PC-3 (cell line): ENCODE data around the gene PLXND1. TPM values are rescaled to one million over a fixed set of nuclear protein-coding genes. Genes with fewer than 3 reads are reported as not detected.

Experiments used
- ATAC-seq: fragments of 200-7000 bp; cut with Tn5 transposase; 2 replicates; pipeline ENCODE4 v1.9.1; 2020; ENCODE audit warnings: mild to moderate bottlenecking, moderate library complexity
- BruUV-seq: library from RNA; stranded (reverse); fragments of 400-500 nt; replicated peaks from 2 replicates; lab custom pipeline; 2021; lab: Mats Ljungman, UMichigan
- CTCF ChIA-PET: fragments of 300-600 bp; sonication (Branson Sonifier 250); formaldehyde crosslinking; loops from one replicate; lab custom pipeline; 2022; ENCODE audit warnings: antibody characterized with exemption; lab: Charles Lee
- POLR2A ChIA-PET: fragments of 300-600 bp; sonication (Branson Sonifier 250); formaldehyde crosslinking; loops from one replicate; lab custom pipeline; 2022; ENCODE audit warnings: antibody characterized with exemption; ENCODE audit not compliant: unreplicated experiment; lab: Charles Lee
- DNase-seq: peaks from one replicate; pipeline ENCODE4 v3.0.0-alpha.2; 2015
- H2AFZ ChIP-seq: fragments of 300-600 bp; sonication (generic); 2 replicates; pipeline ENCODE4 v1.6.0; 2016; ENCODE audit warnings: antibody characterized with exemption, low read length
- H3F3A ChIP-seq: fragments of 300-600 bp; sonication (generic); one replicate; pipeline ENCODE4 v1.6.0; 2017; ENCODE audit warnings: antibody characterized with exemption, low read length, control low read depth, mild to moderate bottlenecking; ENCODE audit not compliant: unreplicated experiment
- H3K27ac ChIP-seq: fragments of 300-600 bp; sonication (generic); 2 replicates; pipeline ENCODE4 v1.5.1; 2016; ENCODE audit warnings: mild to moderate bottlenecking, low read length
- H3K27me3 ChIP-seq: fragments of 300-600 bp; sonication (generic); 2 replicates; pipeline ENCODE4 v1.6.1; 2016; ENCODE audit warnings: low read length, mixed read lengths
- H3K36me3 ChIP-seq: fragments of 300-600 bp; sonication (generic); 2 replicates; pipeline ENCODE4 v1.6.1; 2016; ENCODE audit warnings: low read depth, mixed run types, low read length, mixed read lengths
- H3K4me1 ChIP-seq: fragments of 300-600 bp; sonication (generic); 2 replicates; pipeline ENCODE4 v1.5.1; 2016; ENCODE audit warnings: low read length; ENCODE audit not compliant: insufficient read depth
- H3K4me2 ChIP-seq: fragments of 300-600 bp; sonication (generic); 2 replicates; pipeline ENCODE4 v1.6.0; 2016; ENCODE audit warnings: low read length
- H3K4me3 ChIP-seq: fragments of 300-600 bp; sonication (generic); 2 replicates; pipeline ENCODE4 v1.5.1; 2016; ENCODE audit warnings: mild to moderate bottlenecking, low read length, mixed read lengths
- H3K79me2 ChIP-seq: fragments of 300-600 bp; sonication (generic); 2 replicates; pipeline ENCODE4 v1.6.1; 2017; ENCODE audit warnings: low read length, mixed read lengths
- H3K9ac ChIP-seq: fragments of 300-600 bp; sonication (generic); 2 replicates; pipeline ENCODE4 v1.6.0; 2016; ENCODE audit warnings: mild to moderate bottlenecking, low read length
- H3K9me2 ChIP-seq: fragments of 300-600 bp; sonication (generic); replicated peaks from 2 replicates; pipeline ENCODE4 v1.6.1; 2016; ENCODE audit warnings: mixed run types, low read length, mixed read lengths
- H3K9me3 ChIP-seq: fragments of 300-600 bp; sonication (generic); 2 replicates; pipeline ENCODE4 v1.6.1; 2016; ENCODE audit warnings: low read length, mixed read lengths
- H4K20me1 ChIP-seq: fragments of 300-600 bp; sonication (generic); 2 replicates; pipeline ENCODE4 v1.6.1; 2016; ENCODE audit warnings: low read length, mixed read lengths
- EZH2 ChIP-seq: fragments of 300-600 bp; sonication (generic); IDR thresholded peaks from one replicate; pipeline ENCODE4 v1.6.1; 2017; ENCODE audit warnings: antibody characterized with exemption, mild to moderate bottlenecking, low read length; ENCODE audit not compliant: unreplicated experiment
- EZH2phosphoT487 ChIP-seq: fragments of 300-600 bp; sonication (generic); IDR thresholded peaks from 2 replicates; pipeline ENCODE4 v1.6.1; 2018; ENCODE audit warnings: mild to moderate bottlenecking, antibody characterized with exemption, low read length, borderline replicate concordance
- intact Hi-C: fragments of 100-400 bp; cut with micrococcal nuclease; formaldehyde crosslinking; loops from 2 replicates; pipeline ENCODE4 v1.9.0; 2023
- total RNA-seq: library from RNA; depleted of rRNA; stranded (reverse); fragments of >200 nt; gene quantifications from 2 replicates; pipeline ENCODE4 v1.2.3, GENCODE V29; 2014
- TF ChIP-seq, protein P1 (sequence below): fragments of 300-600 bp; sonication (generic); conservative IDR thresholded peaks from 2 replicates; pipeline ENCODE4 v1.5.1; 2017; ENCODE audit warnings: antibody characterized with exemption, low read depth, mild to moderate bottlenecking, low read length

Gene PLXND1
- total RNA-seq, 1 experiment from 2014 or later = 19.2 TPM

DNA sequence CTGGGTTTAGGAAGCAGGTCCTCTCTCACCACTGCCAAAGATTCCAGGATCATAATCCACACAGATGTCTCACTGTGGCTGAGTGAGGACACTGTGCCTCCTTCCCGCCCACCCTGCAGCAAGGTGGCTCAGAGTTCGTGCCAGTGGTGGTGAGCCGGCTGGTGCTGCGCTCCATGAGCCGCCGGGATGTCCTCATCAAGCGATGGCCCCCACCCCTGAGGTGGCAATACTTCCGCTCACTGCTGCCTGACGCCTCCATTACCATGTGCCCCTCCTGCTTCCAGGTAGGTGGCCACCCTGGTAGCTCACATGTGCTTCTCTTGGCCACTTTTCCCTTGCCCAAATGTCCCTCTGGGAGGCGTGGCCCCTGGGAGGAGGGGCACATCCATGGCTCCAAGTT is 87.0 kb downstream of the PLXND1 start:
- Histone ChIP-seq H4K20me1 (no peaks in the 10 kb centered on the region), H3K4me3 (no peak overlapping the region), H3K36me3 (no peaks in the 10 kb centered on the region), H2AFZ (no peak overlapping the region), H3K4me2 (no peak overlapping the region), H3F3A (no peaks in the 10 kb centered on the region), H3K9me2 (no peaks in the 10 kb centered on the region), H3K79me2 (no peaks in the 10 kb centered on the region), H3K27me3 (no peaks in the 10 kb centered on the region), H3K9ac (no peak overlapping the region), H3K4me1 (no peaks in the 10 kb centered on the region), H3K27ac (no peak overlapping the region), H3K9me3 (no peaks in the 10 kb centered on the region)
- CTCF ChIA-PET = no interaction called here
- TF ChIP-seq EZH2phosphoT487 (no peak), EZH2 (no peak)
- TF ChIP-seq, protein P1, sequence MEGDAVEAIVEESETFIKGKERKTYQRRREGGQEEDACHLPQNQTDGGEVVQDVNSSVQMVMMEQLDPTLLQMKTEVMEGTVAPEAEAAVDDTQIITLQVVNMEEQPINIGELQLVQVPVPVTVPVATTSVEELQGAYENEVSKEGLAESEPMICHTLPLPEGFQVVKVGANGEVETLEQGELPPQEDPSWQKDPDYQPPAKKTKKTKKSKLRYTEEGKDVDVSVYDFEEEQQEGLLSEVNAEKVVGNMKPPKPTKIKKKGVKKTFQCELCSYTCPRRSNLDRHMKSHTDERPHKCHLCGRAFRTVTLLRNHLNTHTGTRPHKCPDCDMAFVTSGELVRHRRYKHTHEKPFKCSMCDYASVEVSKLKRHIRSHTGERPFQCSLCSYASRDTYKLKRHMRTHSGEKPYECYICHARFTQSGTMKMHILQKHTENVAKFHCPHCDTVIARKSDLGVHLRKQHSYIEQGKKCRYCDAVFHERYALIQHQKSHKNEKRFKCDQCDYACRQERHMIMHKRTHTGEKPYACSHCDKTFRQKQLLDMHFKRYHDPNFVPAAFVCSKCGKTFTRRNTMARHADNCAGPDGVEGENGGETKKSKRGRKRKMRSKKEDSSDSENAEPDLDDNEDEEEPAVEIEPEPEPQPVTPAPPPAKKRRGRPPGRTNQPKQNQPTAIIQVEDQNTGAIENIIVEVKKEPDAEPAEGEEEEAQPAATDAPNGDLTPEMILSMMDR = no peak
- intact Hi-C loops = no loop called here
- DNase-seq = no peak
- BruUV-seq = no TSS peak
- POLR2A ChIA-PET = no interaction called here
- no peak for ATAC-seq

DNA sequence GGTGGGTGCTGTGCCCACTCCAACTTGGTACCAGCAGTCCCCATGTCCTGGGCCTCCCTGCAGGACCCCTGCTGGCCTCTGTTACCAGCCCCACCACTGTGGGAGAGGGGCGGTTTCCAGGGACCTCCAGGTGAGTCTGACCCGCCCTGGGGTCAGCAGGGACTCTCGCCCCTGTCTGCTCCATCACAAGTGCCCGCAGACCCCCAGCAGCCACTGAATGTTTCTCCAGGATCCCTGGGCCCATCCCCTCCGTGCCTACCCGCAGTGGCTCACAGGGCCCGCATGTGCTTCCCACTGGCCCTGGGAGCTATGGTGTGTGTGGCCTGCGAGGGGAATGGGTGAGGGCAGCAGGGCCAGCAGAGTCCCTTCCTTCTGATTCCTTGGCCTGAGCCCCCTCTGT is 87.9 kb downstream of the PLXND1 start:
- TF ChIP-seq EZH2 (no peak), EZH2phosphoT487 (no peak)
- TF ChIP-seq, protein P1 = no peak
- Histone ChIP-seq H3K36me3 (no peaks in the 10 kb centered on the region), H2AFZ (no peak overlapping the region), H3K4me1 (no peaks in the 10 kb centered on the region), H3K9ac (no peak overlapping the region), H3K9me3 (no peaks in the 10 kb centered on the region), H3F3A (no peaks in the 10 kb centered on the region), H3K4me3 (no peak overlapping the region), H3K79me2 (no peaks in the 10 kb centered on the region), H3K4me2 (no peak overlapping the region), H3K27me3 (no peaks in the 10 kb centered on the region), H3K27ac (no peak overlapping the region), H4K20me1 (no peaks in the 10 kb centered on the region), H3K9me2 (no peaks in the 10 kb centered on the region)
- BruUV-seq = no TSS peak
- no peak for DNase-seq
- POLR2A ChIA-PET = no interaction called here
- intact Hi-C loops = no loop called here
- no peak for ATAC-seq
- CTCF ChIA-PET = no interaction called here

DNA sequence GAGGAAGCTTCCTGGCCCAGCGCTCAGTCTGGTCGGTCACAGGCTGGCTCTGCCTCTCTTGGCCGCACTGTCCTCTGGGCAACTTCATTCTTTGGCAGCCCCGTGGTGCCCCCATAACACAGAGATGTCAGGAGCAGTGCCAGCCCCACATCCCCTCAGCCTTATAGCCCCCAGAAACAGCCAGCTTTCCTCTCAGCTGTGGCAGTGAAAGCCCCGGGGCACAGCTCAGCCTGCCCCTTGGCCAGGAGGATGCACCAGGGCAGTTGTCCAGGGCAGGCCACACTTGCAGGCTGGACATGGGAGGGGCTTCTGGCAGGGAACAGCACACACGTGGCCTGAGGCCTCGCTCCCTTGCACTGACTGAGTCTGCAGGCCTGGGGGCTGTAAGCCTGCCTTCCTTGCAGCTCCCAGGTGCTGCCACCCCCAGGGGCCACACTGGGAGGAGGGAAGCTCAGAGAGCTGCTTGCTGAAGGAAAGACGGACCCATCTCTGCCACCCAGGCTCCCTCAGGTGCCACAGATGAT is 88.4 kb downstream of the PLXND1 start:
- no peak overlapping the region for H3K4me2 ChIP-seq
- no peak overlapping the region for H3K9ac ChIP-seq
- H3K4me3 ChIP-seq = no peak overlapping the region
- H3K27ac ChIP-seq = no peak overlapping the region
- no peaks in the 10 kb centered on the region for H3K4me1 ChIP-seq
- TF ChIP-seq EZH2 = no peak
- TF ChIP-seq EZH2phosphoT487 = no peak
- H4K20me1 ChIP-seq = no peaks in the 10 kb centered on the region
- no peak for DNase-seq
- H3K9me3 ChIP-seq = no peaks in the 10 kb centered on the region
- ChIA-PET CTCF (no interaction called here), POLR2A (no interaction called here)
- no peaks in the 10 kb centered on the region for H3K36me3 ChIP-seq
- H3K27me3 ChIP-seq = no peaks in the 10 kb centered on the region
- BruUV-seq = no TSS peak
- H3F3A ChIP-seq = no peaks in the 10 kb centered on the region
- no peak for ATAC-seq
- intact Hi-C loops = no loop called here
- H3K9me2 ChIP-seq = no peaks in the 10 kb centered on the region
- no peaks in the 10 kb centered on the region for H3K79me2 ChIP-seq
- no peak overlapping the region for H2AFZ ChIP-seq
